SK-N-SH (cell line): ENCODE results near the gene PRSS38.

Source experiments
- EP300 ChIP-seq, 2 experiments: IDR thresholded peaks; 2 replicates each; pipeline versions ENCODE4 v1.4.0 to v1.6.1; 2012; ENCODE audit warnings: borderline replicate concordance in 1 of 2, low read depth in 1 of 2, low read length in 1 of 2
- FOSL2 ChIP-seq: IDR thresholded peaks from 2 replicates; pipeline ENCODE4 v1.4.0; 2012; ENCODE audit warnings: low read depth, mild to moderate bottlenecking, moderate library complexity, borderline replicate concordance
- GABPA ChIP-seq: IDR thresholded peaks from 2 replicates; pipeline ENCODE4 v1.4.0; 2012; ENCODE audit warnings: low read depth, mild to moderate bottlenecking
- MXI1 ChIP-seq: IDR thresholded peaks from 2 replicates; pipeline ENCODE4 v1.6.1; 2012; ENCODE audit warnings: mild to moderate bottlenecking, low read depth, low read length, improper control_type of control experiment
- POLR2AphosphoS5 ChIP-seq: IDR thresholded peaks from 2 replicates; pipeline ENCODE4 v1.6.1; 2012; ENCODE audit warnings: low read depth, low read length
- RXRA ChIP-seq: IDR thresholded peaks from 2 replicates; pipeline ENCODE4 v1.4.0; 2012; ENCODE audit warnings: low read depth, mild to moderate bottlenecking, borderline replicate concordance
- SMC3 ChIP-seq: IDR thresholded peaks from 2 replicates; pipeline ENCODE4 v1.6.1; 2012; ENCODE audit warnings: low read depth, low read length, improper control_type of control experiment
- TF ChIP-seq, protein P1 (sequence below): fragments of 200-600 bp; sonication (generic); IDR thresholded peaks from 2 replicates; pipeline ENCODE4 v1.6.1; 2017; ENCODE audit warnings: antibody characterized with exemption, mild to moderate bottlenecking, moderate library complexity
- TF ChIP-seq, protein P2 (sequence below): IDR thresholded peaks from 2 replicates; pipeline ENCODE4; 2012
- TF ChIP-seq, protein P3 (sequence below): IDR thresholded peaks from 2 replicates; pipeline ENCODE4 v1.4.0; 2012; ENCODE audit warnings: low read depth, borderline replicate concordance
- TF ChIP-seq, protein P4 (sequence below): IDR thresholded peaks from 2 replicates; pipeline ENCODE4 v1.4.0; 2012; ENCODE audit warnings: low read depth

DNA sequence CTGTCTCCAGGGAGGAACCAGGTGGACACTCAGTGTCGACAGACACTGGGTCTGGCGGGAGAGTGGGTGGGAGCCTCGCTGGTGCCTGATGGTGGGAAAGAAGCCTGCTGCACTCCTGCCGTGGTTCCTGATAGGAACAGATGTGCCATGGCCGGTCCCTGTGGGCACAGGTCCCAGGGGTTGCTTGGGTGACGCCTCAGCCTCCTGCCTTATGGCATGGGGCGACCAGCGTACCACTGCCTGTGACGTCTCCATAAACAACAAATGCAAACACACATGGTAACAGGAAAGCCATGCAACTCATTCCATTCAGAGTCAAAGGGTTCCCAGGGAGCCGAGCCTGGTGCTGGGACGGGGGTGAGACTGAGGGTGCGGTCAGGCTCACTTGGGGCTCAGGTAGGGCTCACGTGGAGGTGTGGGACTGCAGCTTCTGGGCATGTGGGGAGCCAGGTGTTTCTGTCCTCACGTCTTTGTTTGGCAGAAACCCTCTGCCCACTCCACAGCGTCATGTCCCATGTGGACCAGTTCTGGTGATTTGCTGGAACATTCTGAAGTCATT lies 45.5 kb upstream of the PRSS38 start:
- no peak for TF ChIP-seq POLR2AphosphoS5
- no peak for TF ChIP-seq GABPA
- TF ChIP-seq, protein P1, sequence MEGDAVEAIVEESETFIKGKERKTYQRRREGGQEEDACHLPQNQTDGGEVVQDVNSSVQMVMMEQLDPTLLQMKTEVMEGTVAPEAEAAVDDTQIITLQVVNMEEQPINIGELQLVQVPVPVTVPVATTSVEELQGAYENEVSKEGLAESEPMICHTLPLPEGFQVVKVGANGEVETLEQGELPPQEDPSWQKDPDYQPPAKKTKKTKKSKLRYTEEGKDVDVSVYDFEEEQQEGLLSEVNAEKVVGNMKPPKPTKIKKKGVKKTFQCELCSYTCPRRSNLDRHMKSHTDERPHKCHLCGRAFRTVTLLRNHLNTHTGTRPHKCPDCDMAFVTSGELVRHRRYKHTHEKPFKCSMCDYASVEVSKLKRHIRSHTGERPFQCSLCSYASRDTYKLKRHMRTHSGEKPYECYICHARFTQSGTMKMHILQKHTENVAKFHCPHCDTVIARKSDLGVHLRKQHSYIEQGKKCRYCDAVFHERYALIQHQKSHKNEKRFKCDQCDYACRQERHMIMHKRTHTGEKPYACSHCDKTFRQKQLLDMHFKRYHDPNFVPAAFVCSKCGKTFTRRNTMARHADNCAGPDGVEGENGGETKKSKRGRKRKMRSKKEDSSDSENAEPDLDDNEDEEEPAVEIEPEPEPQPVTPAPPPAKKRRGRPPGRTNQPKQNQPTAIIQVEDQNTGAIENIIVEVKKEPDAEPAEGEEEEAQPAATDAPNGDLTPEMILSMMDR, result no peak
- TF ChIP-seq, protein P2, sequence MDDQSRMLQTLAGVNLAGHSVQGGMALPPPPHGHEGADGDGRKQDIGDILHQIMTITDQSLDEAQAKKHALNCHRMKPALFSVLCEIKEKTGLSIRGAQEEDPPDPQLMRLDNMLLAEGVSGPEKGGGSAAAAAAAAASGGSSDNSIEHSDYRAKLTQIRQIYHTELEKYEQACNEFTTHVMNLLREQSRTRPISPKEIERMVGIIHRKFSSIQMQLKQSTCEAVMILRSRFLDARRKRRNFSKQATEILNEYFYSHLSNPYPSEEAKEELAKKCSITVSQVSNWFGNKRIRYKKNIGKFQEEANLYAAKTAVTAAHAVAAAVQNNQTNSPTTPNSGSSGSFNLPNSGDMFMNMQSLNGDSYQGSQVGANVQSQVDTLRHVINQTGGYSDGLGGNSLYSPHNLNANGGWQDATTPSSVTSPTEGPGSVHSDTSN, result no peak
- TF ChIP-seq FOSL2, result no peak
- TF ChIP-seq SMC3, result no peak
- no peak for TF ChIP-seq EP300 (IDR thresholded peaks at IDR 0.05; ENCODE audit: borderline replicate concordance in 1 of 2, low read depth in 1 of 2, low read length in 1 of 2)
- TF ChIP-seq, protein P3, sequence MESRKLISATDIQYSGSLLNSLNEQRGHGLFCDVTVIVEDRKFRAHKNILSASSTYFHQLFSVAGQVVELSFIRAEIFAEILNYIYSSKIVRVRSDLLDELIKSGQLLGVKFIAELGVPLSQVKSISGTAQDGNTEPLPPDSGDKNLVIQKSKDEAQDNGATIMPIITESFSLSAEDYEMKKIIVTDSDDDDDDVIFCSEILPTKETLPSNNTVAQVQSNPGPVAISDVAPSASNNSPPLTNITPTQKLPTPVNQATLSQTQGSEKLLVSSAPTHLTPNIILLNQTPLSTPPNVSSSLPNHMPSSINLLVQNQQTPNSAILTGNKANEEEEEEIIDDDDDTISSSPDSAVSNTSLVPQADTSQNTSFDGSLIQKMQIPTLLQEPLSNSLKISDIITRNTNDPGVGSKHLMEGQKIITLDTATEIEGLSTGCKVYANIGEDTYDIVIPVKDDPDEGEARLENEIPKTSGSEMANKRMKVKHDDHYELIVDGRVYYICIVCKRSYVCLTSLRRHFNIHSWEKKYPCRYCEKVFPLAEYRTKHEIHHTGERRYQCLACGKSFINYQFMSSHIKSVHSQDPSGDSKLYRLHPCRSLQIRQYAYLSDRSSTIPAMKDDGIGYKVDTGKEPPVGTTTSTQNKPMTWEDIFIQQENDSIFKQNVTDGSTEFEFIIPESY, result no peak
- TF ChIP-seq RXRA, result no peak
- no peak for TF ChIP-seq MXI1
- TF ChIP-seq, protein P4, sequence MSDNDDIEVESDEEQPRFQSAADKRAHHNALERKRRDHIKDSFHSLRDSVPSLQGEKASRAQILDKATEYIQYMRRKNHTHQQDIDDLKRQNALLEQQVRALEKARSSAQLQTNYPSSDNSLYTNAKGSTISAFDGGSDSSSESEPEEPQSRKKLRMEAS, result no peak
